Measurements from ENCODE around the gene LYSMD1. TPM values are rescaled to one million over a fixed set of nuclear protein-coding genes. Genes with fewer than 3 reads are reported as not detected.
"Not testable (repeated sequence)": the region's sequence is repeated elsewhere in the genome, so short reads cannot be mapped to it uniquely, and the experiment has no call there.

The LYSMD1 gene
- total and polyA plus RNA-seq, 4 donors, result 12.9 to 19.1 (median 18.3) TPM

DNA sequence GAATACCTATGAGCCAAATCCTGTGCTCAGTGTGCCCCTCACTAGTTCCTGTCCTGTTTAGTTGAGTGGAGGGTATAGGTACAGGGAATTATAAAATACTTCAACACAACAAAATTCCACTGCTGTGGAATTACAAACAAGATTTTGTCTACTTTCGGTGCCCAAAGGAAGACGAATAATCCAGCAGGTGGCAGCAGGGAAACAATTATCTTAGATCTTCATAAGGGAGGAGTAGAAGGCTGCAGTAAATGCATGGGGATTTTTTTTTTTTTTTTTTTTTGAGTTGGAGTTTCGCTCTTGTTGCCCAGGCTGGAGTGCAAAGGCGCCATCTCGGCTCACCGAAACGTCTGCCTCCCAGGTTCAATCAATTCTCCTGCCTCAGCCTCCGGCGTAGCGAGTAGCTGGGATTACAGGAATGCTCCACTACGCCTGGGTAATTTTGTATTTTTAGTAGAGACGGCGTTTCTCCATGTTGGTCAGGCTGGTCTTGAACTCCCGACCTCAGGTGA, 30.6 kb upstream of the LYSMD1 start:
- Histone ChIP-seq H3K27me3 (ENCODE audit: control insufficient read depth, insufficient read depth, low read length) (no peaks in the 10 kb centered on the region), H3K27ac (ENCODE audit: low read depth, low read length) (no peak overlapping the region), H3K4me3 (ENCODE audit: low read depth, low read length) (no peak overlapping the region), H3K9me3 (ENCODE audit: control insufficient read depth, insufficient read depth, low read length) (no peaks in the 10 kb centered on the region), H3K4me1 (ENCODE audit: control insufficient read depth, insufficient read depth, low read length) (peaks cover 6% of the 10 kb centered on the region), H3K36me3 (ENCODE audit: control insufficient read depth, insufficient read depth, low read length) (no peaks in the 10 kb centered on the region)
- WGBS (ENCODE audit: insufficient coverage), result no CpG with 5 or more reads among the region's 14 CpGs
- peak in 4 of 6 donors; percentile 43 to 91 (median 76) for DNase-seq (ENCODE audit: low read depth in 4 of 6, low spot score in 6 of 6)

DNA sequence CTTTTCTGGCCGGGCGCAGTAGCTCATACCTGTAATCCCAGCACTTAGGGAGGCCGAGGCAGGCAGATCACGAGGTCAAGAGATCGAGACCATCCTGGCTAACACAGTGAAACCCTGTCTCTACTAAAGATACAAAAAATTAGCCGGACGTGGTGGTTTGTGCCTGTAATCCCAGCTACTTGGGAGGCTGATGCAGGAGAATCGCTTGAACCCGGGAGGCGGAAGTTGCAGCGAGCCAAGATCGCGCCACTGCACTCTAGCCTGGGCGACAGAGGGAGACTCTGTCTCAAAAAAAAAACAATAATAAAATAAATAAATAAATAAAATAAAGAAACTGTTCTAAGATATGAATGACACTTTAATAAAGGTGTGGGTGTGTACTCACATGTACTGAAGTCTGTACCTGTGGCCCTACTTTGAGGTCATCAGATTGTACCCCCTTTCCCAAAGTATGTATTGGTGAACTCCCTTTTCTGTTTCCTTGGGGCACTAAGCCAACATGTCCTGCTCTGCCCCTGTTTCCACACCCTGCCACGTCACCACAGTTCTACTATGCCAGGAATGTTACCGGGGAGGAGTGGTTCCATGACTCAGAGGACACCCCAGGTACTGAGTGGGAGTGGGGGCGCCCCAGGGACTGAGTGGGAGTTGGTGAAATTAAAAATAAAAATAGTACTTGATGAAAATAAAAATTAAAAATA, 29.3 kb upstream of the LYSMD1 start:
- H3K36me3 ChIP-seq (ENCODE audit: control insufficient read depth, insufficient read depth, low read length); H3K27me3 ChIP-seq (ENCODE audit: control insufficient read depth, insufficient read depth, low read length); DNase-seq (ENCODE audit: low read depth in 4 of 6, low spot score in 6 of 6); H3K27ac ChIP-seq (ENCODE audit: low read depth, low read length); H3K4me3 ChIP-seq (ENCODE audit: low read depth, low read length); H3K9me3 ChIP-seq (ENCODE audit: control insufficient read depth, insufficient read depth, low read length): not testable (repeated sequence)
- peaks cover 10% of the 10 kb centered on the region for H3K4me1 ChIP-seq (ENCODE audit: control insufficient read depth, insufficient read depth, low read length)
- no CpG with 5 or more reads among the region's 17 CpGs for WGBS (ENCODE audit: insufficient coverage)

DNA sequence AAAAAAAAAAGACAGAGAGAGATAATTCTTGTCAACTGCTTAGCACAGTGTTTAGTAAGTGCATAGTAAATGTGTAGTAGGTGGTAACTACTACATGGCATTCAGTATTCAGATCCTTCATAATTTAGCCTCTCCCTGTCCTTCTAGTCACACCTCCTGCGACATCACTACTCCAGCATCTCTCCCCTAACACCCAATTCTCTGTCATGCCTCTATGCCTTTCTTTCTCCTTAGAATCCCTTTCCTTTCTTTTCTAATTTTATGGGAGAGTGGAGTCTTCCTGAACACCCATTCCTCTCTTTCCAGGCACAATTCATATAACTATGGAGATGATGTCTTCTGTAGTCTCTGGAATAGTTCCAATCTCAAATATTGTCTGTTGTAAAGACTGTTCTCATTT, 28.2 kb upstream of the LYSMD1 start:
- Histone ChIP-seq H3K27ac (ENCODE audit: low read depth, low read length) (no peak overlapping the region), H3K36me3 (ENCODE audit: control insufficient read depth, insufficient read depth, low read length) (no peaks in the 10 kb centered on the region)

DNA sequence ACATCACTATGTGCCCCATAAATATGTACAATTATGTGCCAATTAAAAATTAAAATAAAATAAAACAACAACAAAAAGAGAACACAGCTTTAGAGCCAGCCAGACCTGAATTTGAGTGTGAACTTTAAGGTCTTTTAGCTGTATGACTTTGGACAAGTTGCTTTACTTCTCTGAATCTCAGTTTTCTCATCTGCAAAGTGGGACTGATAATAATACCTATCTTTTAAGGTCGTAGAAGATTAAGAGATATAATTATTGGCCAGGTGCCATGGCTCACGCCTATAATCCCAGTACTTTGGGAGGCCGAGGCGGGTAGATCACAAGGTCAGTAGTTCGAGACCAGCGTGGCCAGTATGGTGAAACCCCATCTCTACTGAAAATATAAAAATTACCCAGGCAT, 27.6 kb upstream of the LYSMD1 start:
- DNase-seq (ENCODE audit: low read depth in 4 of 6, low spot score in 6 of 6), result no peak
- H3K4me1 ChIP-seq (ENCODE audit: control insufficient read depth, insufficient read depth, low read length), result peaks cover 13% of the 10 kb centered on the region
- H3K4me3 ChIP-seq (ENCODE audit: low read depth, low read length), result no peak overlapping the region
- 80% methylated on average over 1 of the region's 6 CpGs for WGBS (ENCODE audit: insufficient coverage)
- no peaks in the 10 kb centered on the region for H3K9me3 ChIP-seq (ENCODE audit: control insufficient read depth, insufficient read depth, low read length)
- no peaks in the 10 kb centered on the region for H3K27me3 ChIP-seq (ENCODE audit: control insufficient read depth, insufficient read depth, low read length)
- H3K27ac ChIP-seq (ENCODE audit: low read depth, low read length), result no peak overlapping the region
- no peaks in the 10 kb centered on the region for H3K36me3 ChIP-seq (ENCODE audit: control insufficient read depth, insufficient read depth, low read length)

More for the DNA sequence above, 28.2 kb upstream of the LYSMD1 start:
- H3K27me3 ChIP-seq (ENCODE audit: control insufficient read depth, insufficient read depth, low read length), result no peaks in the 10 kb centered on the region
- peaks cover 10% of the 10 kb centered on the region for H3K4me1 ChIP-seq (ENCODE audit: control insufficient read depth, insufficient read depth, low read length)
- no peak overlapping the region for H3K4me3 ChIP-seq (ENCODE audit: low read depth, low read length)
- no CpG with 5 or more reads among the region's 1 CpG for WGBS (ENCODE audit: insufficient coverage)
- H3K9me3 ChIP-seq (ENCODE audit: control insufficient read depth, insufficient read depth, low read length), result no peaks in the 10 kb centered on the region
- no peak for DNase-seq (ENCODE audit: low read depth in 4 of 6, low spot score in 6 of 6)

DNA sequence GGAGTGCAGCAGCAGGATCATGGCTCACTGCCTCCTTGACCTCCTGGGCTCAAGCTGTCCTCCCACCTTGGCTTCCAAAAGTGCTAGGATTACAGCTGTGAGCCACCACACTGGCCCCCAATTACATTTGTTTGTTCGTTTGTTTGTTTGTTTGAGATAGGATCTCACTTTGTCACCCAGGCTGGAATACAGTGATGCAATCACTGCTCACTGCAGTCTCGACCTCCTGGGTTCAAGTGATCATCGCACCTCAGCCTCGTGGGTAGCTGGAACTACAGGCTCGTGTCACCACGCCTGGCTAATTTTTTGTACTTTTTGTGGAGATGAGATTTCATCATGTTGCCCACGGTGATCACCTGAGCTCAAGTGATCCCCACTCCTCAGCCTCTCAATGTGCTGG, 26.3 kb upstream of the LYSMD1 start:
- Histone ChIP-seq H3K4me1 (ENCODE audit: control insufficient read depth, insufficient read depth, low read length) (peaks cover 17% of the 10 kb centered on the region), H3K4me3 (ENCODE audit: low read depth, low read length) (no peak overlapping the region), H3K9me3 (ENCODE audit: control insufficient read depth, insufficient read depth, low read length) (no peaks in the 10 kb centered on the region), H3K36me3 (ENCODE audit: control insufficient read depth, insufficient read depth, low read length) (no peaks in the 10 kb centered on the region), H3K27me3 (ENCODE audit: control insufficient read depth, insufficient read depth, low read length) (no peaks in the 10 kb centered on the region), H3K27ac (ENCODE audit: low read depth, low read length) (no peak overlapping the region)
- WGBS (ENCODE audit: insufficient coverage), result 100% methylated on average over 1 of the region's 7 CpGs
- no peak for DNase-seq (ENCODE audit: low read depth in 4 of 6, low spot score in 6 of 6)

DNA sequence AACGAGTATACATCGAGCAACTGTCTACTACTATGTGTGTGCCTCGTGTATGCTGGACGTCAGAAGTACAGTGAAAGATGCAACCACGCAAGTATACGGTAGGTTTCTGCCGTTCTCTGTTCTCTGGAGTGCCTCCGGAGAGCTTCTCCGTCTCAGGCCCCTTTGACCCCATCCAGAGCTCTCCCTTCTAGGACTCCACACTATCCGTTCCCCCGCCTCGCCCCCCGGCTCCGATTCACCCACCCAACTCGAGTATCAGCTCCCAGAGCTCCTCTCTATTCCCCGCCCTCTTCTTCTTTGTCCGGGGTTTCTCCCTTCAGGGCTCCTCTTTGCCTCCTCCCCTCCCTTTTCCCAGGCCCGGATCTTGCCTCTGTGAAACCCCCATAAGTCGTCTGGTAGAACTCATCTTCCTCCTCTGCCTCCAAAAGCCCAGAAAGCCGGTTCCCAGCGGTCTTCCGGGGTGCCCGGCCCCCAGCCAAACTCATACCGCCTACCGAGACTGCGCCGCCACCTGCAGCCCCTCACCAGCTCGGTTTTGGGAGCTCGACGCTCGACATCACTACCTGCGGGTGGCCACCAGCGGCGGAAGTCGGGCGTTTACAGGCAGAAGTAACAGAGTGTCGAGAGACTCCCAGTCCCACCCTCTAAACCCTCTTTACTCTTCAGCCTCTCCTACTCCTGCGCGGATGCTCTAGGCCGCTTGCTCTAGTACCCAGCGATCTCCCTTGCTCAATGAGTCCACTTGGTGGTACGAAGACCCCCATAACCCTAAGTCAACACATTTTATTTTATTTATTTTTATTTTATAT, 24.1 kb upstream of the LYSMD1 start, which contains the start of gene VPS72:
Gene VPS72 (minus strand): TSS at position 561 of the 809 bp plus-strand sequence. CDS start 76 bp downstream, at position 485.
- peak in 5 of 6 donors; percentile 82 to 98 (median 84) for DNase-seq (ENCODE audit: low read depth in 4 of 6, low spot score in 6 of 6)
- WGBS (ENCODE audit: insufficient coverage), result 0% methylated on average over 37 of the region's 42 CpGs
- H3K36me3 ChIP-seq (ENCODE audit: control insufficient read depth, insufficient read depth, low read length), result peaks cover 11% of the 10 kb centered on the region

DNA sequence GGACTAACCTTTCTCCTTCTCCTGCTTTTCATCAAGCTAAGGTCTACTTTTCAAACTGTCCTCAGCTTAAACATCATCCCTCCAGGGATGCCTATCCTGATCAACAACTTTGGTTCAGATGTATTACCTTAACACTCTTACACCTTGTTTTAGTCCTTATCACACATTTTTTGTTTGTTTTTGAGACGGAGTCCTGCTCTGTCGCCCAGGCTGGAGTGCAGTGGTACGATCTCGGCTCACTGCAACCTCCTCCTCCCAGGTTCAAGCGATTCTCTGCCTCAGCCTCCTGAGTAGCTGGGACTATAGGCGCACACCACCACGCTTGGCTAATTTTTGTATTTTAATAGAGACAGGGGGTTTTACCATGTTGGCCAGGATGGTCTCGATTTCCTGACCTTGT, 23.0 kb upstream of the LYSMD1 start:
- H3K36me3 ChIP-seq (ENCODE audit: control insufficient read depth, insufficient read depth, low read length), result peaks cover 22% of the 10 kb centered on the region
- peak overlapping the region; percentile 97 for H3K4me3 ChIP-seq (ENCODE audit: low read depth, low read length)
- no CpG with 5 or more reads among the region's 8 CpGs for WGBS (ENCODE audit: insufficient coverage)
- not testable (repeated sequence) for H3K27ac ChIP-seq (ENCODE audit: low read depth, low read length); H3K27me3 ChIP-seq (ENCODE audit: control insufficient read depth, insufficient read depth, low read length); DNase-seq (ENCODE audit: low read depth in 4 of 6, low spot score in 6 of 6); H3K9me3 ChIP-seq (ENCODE audit: control insufficient read depth, insufficient read depth, low read length)
- peaks cover 15% of the 10 kb centered on the region for H3K4me1 ChIP-seq (ENCODE audit: control insufficient read depth, insufficient read depth, low read length)

More for the DNA sequence above, 24.1 kb upstream of the LYSMD1 start, which contains the start of gene VPS72:
- peak within 1 kb of the TSS; percentile 97 for H3K4me3 ChIP-seq (ENCODE audit: low read depth, low read length)
- no peaks in the 10 kb centered on the region for H3K27me3 ChIP-seq (ENCODE audit: control insufficient read depth, insufficient read depth, low read length)
- H3K4me1 ChIP-seq (ENCODE audit: control insufficient read depth, insufficient read depth, low read length), result peaks cover 15% of the 10 kb centered on the region
- no peaks in the 10 kb centered on the region for H3K9me3 ChIP-seq (ENCODE audit: control insufficient read depth, insufficient read depth, low read length)
- H3K27ac ChIP-seq (ENCODE audit: low read depth, low read length), result peak within 1 kb of the TSS; percentile 93

DNA sequence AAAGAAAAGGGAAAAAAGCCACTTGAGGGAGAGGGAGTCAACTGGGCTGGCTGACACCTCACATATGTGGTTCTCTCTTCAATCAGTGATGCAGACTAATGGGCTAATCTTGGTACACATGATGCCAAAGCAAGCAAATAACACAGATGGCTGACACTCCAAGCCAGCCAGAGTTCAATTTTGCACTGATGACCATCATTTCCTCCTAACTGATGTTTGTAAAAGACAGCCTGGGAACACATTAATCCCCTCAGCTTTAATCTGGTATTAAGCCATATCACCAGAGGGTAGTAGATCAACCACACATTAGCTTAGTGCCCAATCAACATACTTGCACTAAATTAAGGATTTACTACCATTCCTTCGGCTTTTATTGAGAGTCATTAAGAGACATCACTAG, 21.5 kb upstream of the LYSMD1 start:
- H3K4me1 ChIP-seq (ENCODE audit: control insufficient read depth, insufficient read depth, low read length), result peaks cover 15% of the 10 kb centered on the region

DNA sequence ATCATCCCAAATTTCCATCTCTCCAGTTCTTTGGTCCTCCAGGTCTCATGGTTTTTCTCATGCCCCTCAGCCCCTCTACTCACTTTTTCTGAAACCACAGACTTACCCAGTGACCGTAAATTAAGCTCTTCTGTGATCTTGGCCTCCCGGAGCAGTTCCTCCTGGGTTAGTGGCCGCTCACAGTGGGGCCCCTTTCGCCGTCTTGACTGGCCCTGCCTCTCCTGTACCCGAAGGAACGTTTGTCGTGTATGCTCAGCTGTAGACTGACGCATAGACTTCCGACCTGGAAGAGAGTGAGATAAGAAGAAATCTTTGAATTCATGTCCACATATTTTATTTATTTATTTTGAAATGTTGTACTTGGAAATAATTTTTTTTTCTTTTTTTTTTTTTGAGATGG, 18.5 kb upstream of the LYSMD1 start:
- Histone ChIP-seq H3K27ac (ENCODE audit: low read depth, low read length) (no peak overlapping the region), H3K36me3 (ENCODE audit: control insufficient read depth, insufficient read depth, low read length) (peaks cover 65% of the 10 kb centered on the region)
- WGBS (ENCODE audit: insufficient coverage), result 89% methylated on average over 5 of the region's 10 CpGs

More for the DNA sequence above, 21.5 kb upstream of the LYSMD1 start:
- no peak overlapping the region for H3K27ac ChIP-seq (ENCODE audit: low read depth, low read length)
- peaks cover 37% of the 10 kb centered on the region for H3K36me3 ChIP-seq (ENCODE audit: control insufficient read depth, insufficient read depth, low read length)
- no peaks in the 10 kb centered on the region for H3K27me3 ChIP-seq (ENCODE audit: control insufficient read depth, insufficient read depth, low read length)
- H3K9me3 ChIP-seq (ENCODE audit: control insufficient read depth, insufficient read depth, low read length), result no peaks in the 10 kb centered on the region
- no CpG with 5 or more reads among the region's 1 CpG for WGBS (ENCODE audit: insufficient coverage)
- no peak for DNase-seq (ENCODE audit: low read depth in 4 of 6, low spot score in 6 of 6)
- no peak overlapping the region for H3K4me3 ChIP-seq (ENCODE audit: low read depth, low read length)

More for the DNA sequence above, 18.5 kb upstream of the LYSMD1 start:
- DNase-seq (ENCODE audit: low read depth in 4 of 6, low spot score in 6 of 6), result no peak
- H3K9me3 ChIP-seq (ENCODE audit: control insufficient read depth, insufficient read depth, low read length), result no peaks in the 10 kb centered on the region
- peaks cover 10% of the 10 kb centered on the region for H3K4me1 ChIP-seq (ENCODE audit: control insufficient read depth, insufficient read depth, low read length)
- H3K27me3 ChIP-seq (ENCODE audit: control insufficient read depth, insufficient read depth, low read length), result no peaks in the 10 kb centered on the region
- H3K4me3 ChIP-seq (ENCODE audit: low read depth, low read length), result no peak overlapping the region
